HuH-7 (cell line): ENCODE results near the gene OR2L5.

ENCODE experiments used
- DNase-seq: peaks from one replicate; pipeline ENCODE4 v3.0.0; 2011; ENCODE audit warnings: low spot score

OR2L5 gene

DNA sequence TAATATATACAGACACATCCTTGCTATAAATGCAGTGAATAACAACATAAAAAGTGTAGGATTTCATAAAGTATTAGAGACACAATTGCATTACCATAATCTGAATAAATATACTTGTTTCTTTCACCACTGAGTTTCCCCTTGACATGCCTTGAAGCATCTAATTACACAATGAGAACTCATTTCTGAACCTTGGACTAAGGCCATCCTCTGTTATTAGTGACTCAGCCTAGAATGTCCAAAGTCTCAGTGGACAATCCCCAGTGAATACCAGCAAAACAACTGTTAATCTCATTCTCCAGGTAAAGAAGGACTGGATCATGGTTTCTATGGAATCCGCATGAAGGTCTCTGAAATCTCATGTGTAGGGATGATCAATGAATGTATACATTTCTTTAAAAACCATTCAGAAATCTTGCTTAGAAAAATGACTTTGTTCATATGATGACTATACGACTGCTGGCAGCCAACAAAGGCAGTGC, at the start of gene OR2L5:
TSS of gene OR2L5 (plus strand) at position 432 of the 482 bp plus-strand sequence. CDS start 8,288 bp downstream, outside the sequence.
- no peak for DNase-seq

DNA sequence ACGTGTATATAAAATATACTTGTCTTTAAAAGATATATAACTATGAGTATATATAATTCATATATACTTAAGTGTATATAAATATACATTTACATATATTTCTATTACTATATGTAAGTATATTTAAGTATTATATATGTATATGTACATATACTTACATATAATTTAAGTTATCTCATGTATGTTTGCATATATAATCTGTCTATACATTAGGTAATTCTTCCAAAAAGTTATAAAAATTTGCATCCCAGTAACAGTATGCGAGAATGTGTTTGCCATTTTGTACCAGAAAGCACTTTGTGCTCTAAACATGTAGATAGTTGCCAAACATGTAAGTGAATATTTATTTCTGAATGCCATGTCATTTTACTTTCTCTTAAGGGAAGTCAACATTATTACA, 48.5 kb upstream of the OR2L5 start, which contains the start of gene OR2AK2:
TSS of gene OR2AK2 (plus strand) at position 301 of the 400 bp plus-strand sequence. CDS start 144 bp downstream, outside the sequence.
- no peak for DNase-seq

GRCh38 chr1:247966532-247967204, 46.8 kb upstream of the OR2L5 start:
- no peak for DNase-seq

- DNase-seq = no peak
Observed at GRCh38 chr1:247992986-247993385, 20.5 kb upstream of the OR2L5 start.

DNA sequence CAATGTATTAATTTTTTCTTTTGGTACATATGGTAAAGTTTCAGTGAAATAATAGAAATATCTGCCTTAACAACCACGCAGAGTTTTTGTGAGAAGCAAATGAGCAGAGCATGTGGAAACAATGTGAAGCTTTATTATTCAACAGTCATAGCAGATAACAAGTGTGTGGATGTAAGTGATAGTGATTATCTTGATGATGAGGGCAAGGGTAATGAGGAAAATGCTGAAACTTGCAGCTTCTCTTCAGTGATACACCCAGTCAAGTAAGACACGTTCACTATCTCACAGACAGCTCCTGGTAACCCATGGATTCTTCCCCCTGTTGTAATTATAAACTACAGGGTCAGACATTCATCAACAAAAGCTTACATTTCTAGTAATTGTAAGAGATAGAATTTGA, 14.6 kb upstream of the OR2L5 start:
- no peak for DNase-seq

GRCh38 chr1:248000169-248000568, 13.3 kb upstream of the OR2L5 start:
- DNase-seq = no peak

- DNase-seq = no peak
Observed at GRCh38 chr1:248007778-248008177, 5.7 kb upstream of the OR2L5 start.

DNA sequence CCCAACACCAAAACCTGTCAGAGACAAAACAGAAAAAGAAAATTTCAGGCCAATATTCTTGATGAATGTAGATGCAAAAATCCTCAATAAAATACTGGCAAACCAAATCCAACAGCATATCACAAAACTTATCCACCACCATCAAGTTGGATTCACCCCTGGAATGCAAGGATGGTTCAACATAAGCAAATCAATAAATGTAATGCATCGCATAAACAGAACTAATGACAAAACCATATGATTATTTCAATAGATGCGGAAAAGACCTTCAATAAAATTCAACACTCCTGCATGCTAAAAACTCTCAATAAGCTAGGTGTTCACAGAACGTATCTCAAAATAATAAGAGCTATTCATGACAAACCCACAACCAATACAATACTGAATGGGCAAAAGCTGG, 3.8 kb upstream of the OR2L5 start:
- DNase-seq = no peak

GRCh38 chr1:248015803-248016202, 2.3 kb downstream of the OR2L5 start:
- DNase-seq = no peak

GRCh38 chr1:248029770-248030169, 16.3 kb downstream of the OR2L5 start, which contains the start of gene OR2L2:
Gene OR2L2, plus strand, starts transcription at chr1:248030070. Its CDS starts 8,198 bp downstream, at chr1:248038268.
- no peak for DNase-seq

DNA sequence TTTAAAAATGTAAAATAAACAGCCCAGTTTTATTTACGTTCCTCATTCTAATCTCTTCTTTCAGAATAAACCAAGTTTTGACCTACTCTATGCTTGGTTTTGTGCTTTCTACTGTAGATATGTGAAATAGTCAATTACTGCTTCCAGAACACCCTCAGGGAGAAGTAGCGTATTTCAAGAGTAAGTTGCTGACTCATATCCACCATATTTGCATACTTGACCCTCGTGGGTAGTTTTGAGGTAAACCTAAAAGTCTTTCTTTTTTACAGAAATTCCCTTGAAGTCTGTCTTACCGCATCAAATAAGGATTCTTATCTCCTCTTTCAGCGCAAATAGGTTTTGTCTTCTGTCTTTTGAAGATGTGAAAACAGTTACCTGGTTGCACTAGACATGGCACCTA, 31.7 kb downstream of the OR2L5 start:
- DNase-seq = no peak

- no peak for DNase-seq
Observed at GRCh38 chr1:248046536-248046935, 33.1 kb downstream of the OR2L5 start, which contains the start of gene OR2L3. Gene OR2L3, plus strand, starts transcription at chr1:248046836. Its CDS starts 13,846 bp downstream, at chr1:248060682.

DNA sequence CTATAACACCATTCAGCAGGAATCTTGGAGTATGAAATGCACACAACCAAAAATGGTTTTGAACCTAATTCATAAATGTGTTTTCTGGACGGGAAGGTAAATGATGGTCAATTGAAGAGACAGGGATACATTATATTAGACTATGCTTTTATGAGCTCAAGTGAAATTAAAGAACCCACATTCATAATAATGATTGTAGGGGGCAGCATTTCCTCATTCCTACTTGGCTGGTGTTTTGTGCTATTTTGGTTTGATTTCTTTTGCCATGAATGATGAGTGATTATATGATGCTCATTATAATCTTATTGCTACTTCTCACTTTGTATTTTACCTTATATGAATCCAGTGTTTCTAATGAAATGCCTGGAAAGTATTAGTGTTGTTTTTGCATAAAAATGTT, 33.5 kb downstream of the OR2L5 start:
- no peak for DNase-seq

GRCh38 chr1:248054671-248055070, 41.2 kb downstream of the OR2L5 start:
- no peak for DNase-seq

- DNase-seq = no peak
Observed at GRCh38 chr1:248055261-248055660, 41.8 kb downstream of the OR2L5 start.

DNA sequence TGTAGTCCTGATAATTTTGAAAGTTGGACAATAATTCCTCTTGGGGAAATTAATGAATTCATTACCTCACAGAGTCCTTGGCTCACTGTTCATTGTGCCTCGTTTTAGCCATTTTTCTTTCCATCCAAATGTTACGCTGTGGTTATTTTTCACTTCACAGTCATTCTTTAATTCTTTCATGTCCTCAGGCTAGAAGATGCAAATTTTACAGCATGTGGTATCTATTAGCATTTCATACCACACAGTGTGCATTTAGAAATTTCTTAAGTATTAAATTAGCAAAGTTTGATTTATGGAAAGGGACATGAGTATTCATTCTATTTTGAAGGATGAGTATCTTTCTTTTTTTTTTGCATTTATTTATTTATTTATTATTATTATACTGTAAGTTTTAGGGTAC, 51.6 kb downstream of the OR2L5 start:
- no peak for DNase-seq

- DNase-seq = no peak
Observed at GRCh38 chr1:248065604-248066003, 52.1 kb downstream of the OR2L5 start.
